WTC11 (cell line): ENCODE measurements around the gene TIAL1. TPM values are rescaled to one million over a fixed set of nuclear protein-coding genes. Genes with fewer than 3 reads are reported as not detected.
A peak's percentile ranks its signal among the peaks of the same experiment; 100 is the strongest.

Experiments
- ATAC-seq: fragments of 200-7000 bp; cut with Tn5 transposase; 2 replicates; pipeline ENCODE4 v1.10.0; 2021; ENCODE audit warnings: mild to moderate bottlenecking, moderate library complexity
- CTCF ChIA-PET: fragments of 300-600 bp; sonication (Branson Sonifier 250); formaldehyde crosslinking; loops from one replicate; lab custom pipeline; 2021; ENCODE audit warnings: antibody characterized with exemption; lab: Charles Lee
- POLR2A ChIA-PET: fragments of 350-600 bp; sonication (Branson Sonifier 250); formaldehyde crosslinking; loops from one replicate; lab custom pipeline; 2021; ENCODE audit warnings: antibody characterized with exemption; lab: Charles Lee
- DNase-seq: peaks from one replicate; pipeline ENCODE4 v3.0.0; 2021; ENCODE audit warnings: low spot score
- H3K27ac Mint-ChIP-seq: 2 replicates; pipeline ENCODE4 v1.8.0; 2021; ENCODE audit warnings: mixed read lengths
- H3K27me3 Mint-ChIP-seq: 2 replicates; pipeline ENCODE4 v1.8.0; 2021; ENCODE audit warnings: low read depth, mild to moderate bottlenecking, moderate library complexity, mixed read lengths
- H3K36me3 Mint-ChIP-seq: 2 replicates; pipeline ENCODE4 v1.8.0; 2021; ENCODE audit warnings: mixed read lengths
- H3K4me1 Mint-ChIP-seq: 2 replicates; pipeline ENCODE4 v1.8.0; 2022; ENCODE audit warnings: mixed read lengths
- H3K4me3 Mint-ChIP-seq: 2 replicates; pipeline ENCODE4 v1.8.0; 2021; ENCODE audit warnings: mild to moderate bottlenecking, moderate library complexity, mixed read lengths
- H3K9me3 Mint-ChIP-seq: 2 replicates; pipeline ENCODE4 v1.8.0; 2021; ENCODE audit warnings: mixed read lengths
- AFF4 ChIP-seq: sonication (generic); formaldehyde crosslinking; IDR thresholded peaks from 2 replicates; pipeline ENCODE4 v1.8.1; 2023; ENCODE audit warnings: mild to moderate bottlenecking, missing genetic modification reagents, borderline replicate concordance
- ARID4B ChIP-seq: sonication (generic); formaldehyde crosslinking; IDR thresholded peaks from 2 replicates; pipeline ENCODE4 v1.8.0; 2023; ENCODE audit warnings: missing genetic modification reagents, mild to moderate bottlenecking, borderline replicate concordance
- KAT7 ChIP-seq: sonication (generic); formaldehyde crosslinking; IDR thresholded peaks from 2 replicates; pipeline ENCODE4 v1.8.1; 2023; ENCODE audit warnings: missing genetic modification reagents, mild to moderate bottlenecking, borderline replicate concordance
- MAX ChIP-seq: sonication (generic); formaldehyde crosslinking; IDR thresholded peaks from 2 replicates; pipeline ENCODE4 v1.8.0; 2022; ENCODE audit warnings: mild to moderate bottlenecking, missing genetic modification reagents
- PRRX2 ChIP-seq: fragments of 250-450 bp; sonication (Bioruptor Pico); IDR thresholded peaks from 2 replicates; pipeline ENCODE4 v1.8.0; 2021; ENCODE audit warnings: mild to moderate bottlenecking
- SP1 ChIP-seq: sonication (generic); formaldehyde crosslinking; conservative IDR thresholded peaks from 2 replicates; pipeline ENCODE4 v1.8.1; 2022; ENCODE audit warnings: missing genetic modification reagents
- ZNF138 ChIP-seq: sonication (generic); formaldehyde crosslinking; conservative IDR thresholded peaks from 2 replicates; pipeline ENCODE4 v1.8.1; 2022; ENCODE audit warnings: mild to moderate bottlenecking, moderate library complexity, missing genetic modification reagents
- ZNF263 ChIP-seq: sonication (generic); formaldehyde crosslinking; IDR thresholded peaks from 2 replicates; pipeline ENCODE4 v1.8.1; 2022; ENCODE audit warnings: low read depth, mild to moderate bottlenecking, moderate library complexity, missing genetic modification reagents
- ZNF423 ChIP-seq: fragments of 250-450 bp; sonication (Bioruptor Pico); IDR thresholded peaks from 2 replicates; pipeline ENCODE4 v2.1.2; 2022; ENCODE audit warnings: mild to moderate bottlenecking, moderate library complexity
- total RNA-seq: library from RNA; stranded (reverse); gene quantifications from 3 replicates; pipeline ENCODE4 v1.2.3, GENCODE V29; 2021
- TF ChIP-seq, protein P1 (sequence below): sonication (generic); formaldehyde crosslinking; IDR thresholded peaks from 2 replicates; pipeline ENCODE4 v1.8.0; 2022; ENCODE audit warnings: mild to moderate bottlenecking, missing genetic modification reagents
- TF ChIP-seq, protein P2 (sequence below): sonication (generic); formaldehyde crosslinking; IDR thresholded peaks from 2 replicates; pipeline ENCODE4 v1.8.1; 2022; ENCODE audit warnings: mild to moderate bottlenecking, moderate library complexity, missing genetic modification reagents
- TF ChIP-seq, protein P3 (sequence below): sonication (generic); formaldehyde crosslinking; IDR thresholded peaks from 2 replicates; pipeline ENCODE4 v1.8.1; 2023; ENCODE audit warnings: mild to moderate bottlenecking, moderate library complexity, missing genetic modification reagents
- TF ChIP-seq, protein P4 (sequence below): fragments of 250-450 bp; sonication (Bioruptor Pico); IDR thresholded peaks from 2 replicates; pipeline ENCODE4 v1.9.0; 2021; ENCODE audit warnings: moderate library complexity, mild to moderate bottlenecking, inconsistent platforms, borderline replicate concordance

The TIAL1 gene
- total RNA-seq, 1 experiment from 2014 or later: 170 TPM

GRCh38 chr10:119542988-119543813 is 53.6 kb downstream of the TIAL1 start:
- CTCF ChIA-PET: interaction anchor here (0.6 to 1.7 kb wide), 8 partner anchors 26 to 344 kb away, joined by 3 to 8 read pairs (median 4); partner anchors contain the start of gene GRK5
- Mint-ChIP-seq H3K27ac (no peak overlapping the region), H3K9me3 (no peaks in the 10 kb centered on the region), H3K4me3 (peak overlapping the region; percentile 79), H3K27me3 (peaks cover 55% of the 10 kb centered on the region), H3K36me3 (no peaks in the 10 kb centered on the region)
- DNase-seq: peak; percentile 67
- TF ChIP-seq ARID4B (CRISPR knock-in tag) (0 out of 2 replicates have a peak, but pooled peaks have one; percentile 60), ZNF138 (CRISPR knock-in tag) (no peak)
- TF ChIP-seq, protein P1, sequence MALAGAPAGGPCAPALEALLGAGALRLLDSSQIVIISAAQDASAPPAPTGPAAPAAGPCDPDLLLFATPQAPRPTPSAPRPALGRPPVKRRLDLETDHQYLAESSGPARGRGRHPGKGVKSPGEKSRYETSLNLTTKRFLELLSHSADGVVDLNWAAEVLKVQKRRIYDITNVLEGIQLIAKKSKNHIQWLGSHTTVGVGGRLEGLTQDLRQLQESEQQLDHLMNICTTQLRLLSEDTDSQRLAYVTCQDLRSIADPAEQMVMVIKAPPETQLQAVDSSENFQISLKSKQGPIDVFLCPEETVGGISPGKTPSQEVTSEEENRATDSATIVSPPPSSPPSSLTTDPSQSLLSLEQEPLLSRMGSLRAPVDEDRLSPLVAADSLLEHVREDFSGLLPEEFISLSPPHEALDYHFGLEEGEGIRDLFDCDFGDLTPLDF (CRISPR knock-in tag): 0 out of 2 replicates have a peak, but pooled peaks have one; percentile 52
- TF ChIP-seq, protein P2, sequence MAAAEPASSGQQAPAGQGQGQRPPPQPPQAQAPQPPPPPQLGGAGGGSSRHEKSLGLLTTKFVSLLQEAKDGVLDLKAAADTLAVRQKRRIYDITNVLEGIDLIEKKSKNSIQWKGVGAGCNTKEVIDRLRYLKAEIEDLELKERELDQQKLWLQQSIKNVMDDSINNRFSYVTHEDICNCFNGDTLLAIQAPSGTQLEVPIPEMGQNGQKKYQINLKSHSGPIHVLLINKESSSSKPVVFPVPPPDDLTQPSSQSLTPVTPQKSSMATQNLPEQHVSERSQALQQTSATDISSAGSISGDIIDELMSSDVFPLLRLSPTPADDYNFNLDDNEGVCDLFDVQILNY (CRISPR knock-in tag): 0 out of 2 replicates have a peak, but pooled peaks have one; percentile 19
- TF ChIP-seq, protein P3, sequence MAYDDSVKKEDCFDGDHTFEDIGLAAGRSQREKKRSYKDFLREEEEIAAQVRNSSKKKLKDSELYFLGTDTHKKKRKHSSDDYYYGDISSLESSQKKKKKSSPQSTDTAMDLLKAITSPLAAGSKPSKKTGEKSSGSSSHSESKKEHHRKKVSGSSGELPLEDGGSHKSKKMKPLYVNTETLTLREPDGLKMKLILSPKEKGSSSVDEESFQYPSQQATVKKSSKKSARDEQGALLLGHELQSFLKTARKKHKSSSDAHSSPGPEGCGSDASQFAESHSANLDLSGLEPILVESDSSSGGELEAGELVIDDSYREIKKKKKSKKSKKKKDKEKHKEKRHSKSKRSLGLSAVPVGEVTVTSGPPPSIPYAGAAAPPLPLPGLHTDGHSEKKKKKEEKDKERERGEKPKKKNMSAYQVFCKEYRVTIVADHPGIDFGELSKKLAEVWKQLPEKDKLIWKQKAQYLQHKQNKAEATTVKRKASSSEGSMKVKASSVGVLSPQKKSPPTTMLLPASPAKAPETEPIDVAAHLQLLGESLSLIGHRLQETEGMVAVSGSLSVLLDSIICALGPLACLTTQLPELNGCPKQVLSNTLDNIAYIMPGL (CRISPR knock-in tag): peak; percentile 86
- TF ChIP-seq, all 79 proteins: peak for 4
- peaks cover 28% of the 10 kb centered on the region for H3K4me1 Mint-ChIP-seq
- POLR2A ChIA-PET: interaction anchor here (1.3 kb wide), 1 partner anchor 59 kb away, joined by 4 read pairs; no protein-coding TSS in a partner anchor
- ATAC-seq: peak; percentile 53

DNA sequence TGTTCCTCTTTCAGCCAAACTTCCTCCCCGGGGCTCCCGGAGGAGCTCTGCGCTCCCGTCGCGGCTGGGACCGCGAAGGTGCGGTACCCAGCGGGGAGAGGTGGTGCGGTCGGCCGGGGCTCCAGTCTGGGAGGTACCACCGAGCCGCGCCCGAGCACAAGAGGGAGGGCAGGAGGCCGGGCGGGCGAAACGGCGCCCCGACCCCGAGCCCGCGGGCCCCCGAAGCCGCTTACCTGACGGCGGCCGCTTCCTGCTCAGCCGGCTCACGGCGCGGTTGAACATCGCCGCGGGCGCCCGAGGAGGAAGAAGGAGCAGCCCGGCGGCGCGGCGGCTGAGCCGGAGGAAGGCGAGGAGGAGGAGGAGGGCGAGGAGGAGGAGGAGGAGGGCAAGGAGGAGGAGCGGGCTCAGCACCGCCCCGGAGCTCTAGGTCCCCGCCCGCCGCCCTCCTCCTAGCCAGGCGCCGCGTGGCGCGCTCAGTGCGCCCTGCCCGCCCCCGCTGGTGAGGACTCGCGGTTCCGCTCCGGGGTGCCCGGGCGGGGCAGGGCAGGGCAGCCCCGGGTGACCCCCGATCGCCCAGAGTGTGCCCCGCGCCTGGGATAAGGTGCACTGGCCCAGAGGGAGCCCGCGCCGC is 54.3 kb downstream of the TIAL1 start, which contains the start of gene RGS10:
TSS of gene RGS10 (minus strand) at position 363 of the 631 bp plus-strand sequence. CDS start at position 282, 81 bp downstream.
- ATAC-seq (peak; percentile 69), DNase-seq (peak; percentile 63)
- no peaks in the 10 kb centered on the region for H3K36me3 Mint-ChIP-seq
- CTCF ChIA-PET: interaction anchor here (0.6 to 1.7 kb wide), 6 partner anchors 27 to 343 kb away, joined by 3 to 8 read pairs (median 3); partner anchors contain the start of gene GRK5
- H3K4me3 Mint-ChIP-seq: peak within 1 kb of the TSS; percentile 79
- H3K27me3 Mint-ChIP-seq: peaks cover 55% of the 10 kb centered on the region
- peaks cover 28% of the 10 kb centered on the region for H3K4me1 Mint-ChIP-seq
- H3K9me3 Mint-ChIP-seq: no peaks in the 10 kb centered on the region
- H3K27ac Mint-ChIP-seq: no peak within 1 kb of the TSS
- POLR2A ChIA-PET: interaction anchor here (0.6 to 1.3 kb wide), 2 partner anchors 22 to 60 kb away, joined by 4 read pairs; no protein-coding TSS in a partner anchor
- peak; percentile 85 for TF ChIP-seq ZNF423 (CRISPR knock-in tag)
- TF ChIP-seq AFF4 (CRISPR knock-in tag): 0 out of 2 replicates have a peak, but pooled peaks have one; percentile 59
- TF ChIP-seq, protein P2 (CRISPR knock-in tag): peak; percentile 64
- TF ChIP-seq, protein P4, sequence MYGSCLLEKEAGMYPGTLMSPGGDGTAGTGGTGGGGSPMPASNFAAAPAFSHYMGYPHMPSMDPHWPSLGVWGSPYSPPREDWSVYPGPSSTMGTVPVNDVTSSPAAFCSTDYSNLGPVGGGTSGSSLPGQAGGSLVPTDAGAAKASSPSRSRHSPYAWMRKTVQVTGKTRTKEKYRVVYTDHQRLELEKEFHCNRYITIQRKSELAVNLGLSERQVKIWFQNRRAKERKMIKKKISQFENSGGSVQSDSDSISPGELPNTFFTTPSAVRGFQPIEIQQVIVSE (CRISPR knock-in tag): no peak
- TF ChIP-seq ZNF263 (CRISPR knock-in tag): peak; percentile 100
- TF ChIP-seq PRRX2 (CRISPR knock-in tag): no peak
- TF ChIP-seq SP1 (CRISPR knock-in tag): peak; percentile 65; the same call in 1 of the 2 replicates
- TF ChIP-seq MAX: peak; percentile 74
- 0 out of 2 replicates have a peak, but pooled peaks have one; percentile 25 for TF ChIP-seq KAT7 (CRISPR knock-in tag)
